Vagina (tissue), 2 donors: ENCODE measurements around the gene PPCS.
"Not testable (repeated sequence)": the region's sequence is repeated elsewhere in the genome, so short reads cannot be mapped to it uniquely, and the experiment has no call there.

Experiments
- CTCF ChIP-seq, 3 experiments: fragments of 450-650 bp in 2 of 3; fragments of 200-600 bp in 1 of 3; sonication (generic) in 1 of 3; IDR thresholded peaks; one replicate each; pipeline ENCODE4 v1.5.1; 2017 to 2019; ENCODE audit warnings: antibody characterized with exemption in 3 of 3, mild to moderate bottlenecking in 2 of 3, moderate library complexity in 2 of 3
- POLR2A ChIP-seq, 2 donors: fragments of 450-650 bp; IDR thresholded peaks; one replicate each; pipeline ENCODE4 v1.6.1; 2017; ENCODE audit warnings: antibody characterized with exemption in 2 of 2, mild to moderate bottlenecking in 2 of 2, moderate library complexity in 2 of 2
- POLR2AphosphoS5 ChIP-seq, 2 donors: sonication (generic); formaldehyde crosslinking; IDR thresholded peaks; one replicate each; pipeline ENCODE4 v1.9.0; 2017; ENCODE audit warnings: antibody characterized with exemption in 2 of 2, mild to moderate bottlenecking in 2 of 2, low read depth in 1 of 2; ENCODE audit not compliant: insufficient read depth in 1 of 2

- not testable (repeated sequence) for TF ChIP-seq CTCF (IDR thresholded peaks at IDR 0.05); POLR2A (IDR thresholded peaks at IDR 0.05); POLR2AphosphoS5 (IDR thresholded peaks at IDR 0.05; ENCODE audit: insufficient read depth in 1 of 2, low read depth in 1 of 2)
These were observed 45.7 kb downstream of the PPCS start for GRCh38 chr1:42502031-42502430.
